ENCODE data around the gene C1D. TPM values are rescaled to one million over a fixed set of nuclear protein-coding genes. Genes with fewer than 3 reads are reported as not detected.
"Not testable (repeated sequence)": the region's sequence is repeated elsewhere in the genome, so short reads cannot be mapped to it uniquely, and the experiment has no call there.

Gene C1D
- total RNA-seq, 1 donor from 2014 or later, result 19.0 TPM

- Mint-ChIP-seq H3K36me3 (ENCODE audit: insufficient read depth) (no peaks in the 10 kb centered on the region), H3K4me1 (ENCODE audit: low read depth) (no peaks in the 10 kb centered on the region), H3K9me3 (ENCODE audit: low read depth) (peaks cover 16% of the 10 kb centered on the region), H3K27me3 (no peaks in the 10 kb centered on the region), H3K27ac (no peak overlapping the region), H3K4me3 (ENCODE audit: low read depth) (no peak overlapping the region)
- TF ChIP-seq, protein P1, sequence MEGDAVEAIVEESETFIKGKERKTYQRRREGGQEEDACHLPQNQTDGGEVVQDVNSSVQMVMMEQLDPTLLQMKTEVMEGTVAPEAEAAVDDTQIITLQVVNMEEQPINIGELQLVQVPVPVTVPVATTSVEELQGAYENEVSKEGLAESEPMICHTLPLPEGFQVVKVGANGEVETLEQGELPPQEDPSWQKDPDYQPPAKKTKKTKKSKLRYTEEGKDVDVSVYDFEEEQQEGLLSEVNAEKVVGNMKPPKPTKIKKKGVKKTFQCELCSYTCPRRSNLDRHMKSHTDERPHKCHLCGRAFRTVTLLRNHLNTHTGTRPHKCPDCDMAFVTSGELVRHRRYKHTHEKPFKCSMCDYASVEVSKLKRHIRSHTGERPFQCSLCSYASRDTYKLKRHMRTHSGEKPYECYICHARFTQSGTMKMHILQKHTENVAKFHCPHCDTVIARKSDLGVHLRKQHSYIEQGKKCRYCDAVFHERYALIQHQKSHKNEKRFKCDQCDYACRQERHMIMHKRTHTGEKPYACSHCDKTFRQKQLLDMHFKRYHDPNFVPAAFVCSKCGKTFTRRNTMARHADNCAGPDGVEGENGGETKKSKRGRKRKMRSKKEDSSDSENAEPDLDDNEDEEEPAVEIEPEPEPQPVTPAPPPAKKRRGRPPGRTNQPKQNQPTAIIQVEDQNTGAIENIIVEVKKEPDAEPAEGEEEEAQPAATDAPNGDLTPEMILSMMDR (IDR thresholded peaks at IDR 0.05; ENCODE audit: unreplicated experiment), result no peak
- no peak for DNase-seq (ENCODE audit: low spot score, unreplicated experiment)
Measured at GRCh38 chr2:67997528-67997900, 65.3 kb downstream of the C1D start.

- Mint-ChIP-seq H3K27me3 (no peaks in the 10 kb centered on the region), H3K36me3 (ENCODE audit: insufficient read depth) (no peaks in the 10 kb centered on the region), H3K4me1 (ENCODE audit: low read depth) (no peaks in the 10 kb centered on the region), H3K9me3 (ENCODE audit: low read depth) (peaks cover 14% of the 10 kb centered on the region), H3K27ac (no peak overlapping the region), H3K4me3 (ENCODE audit: low read depth) (no peak overlapping the region)
- no peak for DNase-seq (ENCODE audit: low spot score, unreplicated experiment)
- TF ChIP-seq, protein P1 (IDR thresholded peaks at IDR 0.05; ENCODE audit: unreplicated experiment), result no peak
Measured at GRCh38 chr2:67996772-67997527, 65.9 kb downstream of the C1D start.

- DNase-seq (ENCODE audit: low spot score, unreplicated experiment), result no peak
- H3K36me3 Mint-ChIP-seq (ENCODE audit: insufficient read depth), result no peaks in the 10 kb centered on the region
- TF ChIP-seq, protein P1 (IDR thresholded peaks at IDR 0.05; ENCODE audit: unreplicated experiment), result no peak
- no peak overlapping the region for H3K4me3 Mint-ChIP-seq (ENCODE audit: low read depth)
- peaks cover 10% of the 10 kb centered on the region for H3K9me3 Mint-ChIP-seq (ENCODE audit: low read depth)
- no peak overlapping the region for H3K27ac Mint-ChIP-seq
- no peaks in the 10 kb centered on the region for H3K4me1 Mint-ChIP-seq (ENCODE audit: low read depth)
- H3K27me3 Mint-ChIP-seq, result peaks cover 5% of the 10 kb centered on the region
Measured at GRCh38 chr2:67994716-67995115, 68.1 kb downstream of the C1D start.

DNA sequence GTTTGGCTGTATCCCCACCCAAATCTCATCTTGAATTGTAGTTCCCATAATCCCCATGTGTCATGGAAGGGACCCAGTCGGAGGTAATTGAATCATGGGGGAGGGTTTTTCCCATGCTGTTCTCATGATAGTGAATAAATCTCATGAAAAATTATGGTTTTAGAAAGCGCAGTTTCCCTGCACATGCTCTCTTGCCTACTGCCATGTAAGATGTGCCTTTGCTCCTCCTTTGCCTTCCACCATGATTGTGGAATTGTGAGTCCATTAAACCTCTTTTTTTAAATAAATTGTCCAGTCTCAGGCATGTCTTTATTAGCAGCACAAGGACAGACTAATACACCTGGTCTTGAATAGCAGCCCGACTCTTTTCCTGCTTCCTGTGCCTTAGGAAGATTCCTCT lies 68.7 kb downstream of the C1D start:
- not testable (repeated sequence) for H3K27ac Mint-ChIP-seq; H3K9me3 Mint-ChIP-seq (ENCODE audit: low read depth); H3K27me3 Mint-ChIP-seq; H3K36me3 Mint-ChIP-seq (ENCODE audit: insufficient read depth); H3K4me1 Mint-ChIP-seq (ENCODE audit: low read depth); H3K4me3 Mint-ChIP-seq (ENCODE audit: low read depth); DNase-seq (ENCODE audit: low spot score, unreplicated experiment)

GRCh38 chr2:67993329-67993728 lies 69.5 kb downstream of the C1D start:
- Mint-ChIP-seq H3K27me3 (peaks cover 5% of the 10 kb centered on the region), H3K4me3 (ENCODE audit: low read depth) (no peak overlapping the region), H3K36me3 (ENCODE audit: insufficient read depth) (no peaks in the 10 kb centered on the region), H3K27ac (no peak overlapping the region), H3K4me1 (ENCODE audit: low read depth) (no peaks in the 10 kb centered on the region), H3K9me3 (ENCODE audit: low read depth) (peaks cover 10% of the 10 kb centered on the region)
- TF ChIP-seq, protein P1 (IDR thresholded peaks at IDR 0.05; ENCODE audit: unreplicated experiment), result no peak
- DNase-seq (ENCODE audit: low spot score, unreplicated experiment), result no peak

DNA sequence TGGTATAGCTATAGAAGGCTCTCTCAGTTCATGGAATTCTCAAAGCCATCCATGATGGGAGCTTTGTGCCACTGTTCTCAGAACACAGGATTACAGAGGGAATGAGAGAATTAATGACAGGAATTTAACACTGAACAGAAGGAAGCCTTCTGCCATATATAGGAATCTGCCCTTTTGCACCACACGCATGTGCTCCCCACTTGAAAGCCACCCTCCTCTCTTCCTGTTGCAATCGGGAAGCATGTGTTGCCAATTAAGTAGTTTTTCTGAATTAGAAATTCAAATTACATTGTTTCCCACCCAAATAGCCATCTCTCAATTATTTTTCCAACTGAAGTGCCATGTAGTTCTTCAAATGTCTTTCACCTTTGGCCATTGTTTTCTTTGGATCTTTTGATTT lies 71.3 kb downstream of the C1D start:
- Mint-ChIP-seq H3K36me3 (ENCODE audit: insufficient read depth) (no peaks in the 10 kb centered on the region), H3K27ac (no peak overlapping the region), H3K4me1 (ENCODE audit: low read depth) (no peaks in the 10 kb centered on the region), H3K9me3 (ENCODE audit: low read depth) (peaks cover 10% of the 10 kb centered on the region), H3K27me3 (peaks cover 5% of the 10 kb centered on the region), H3K4me3 (ENCODE audit: low read depth) (no peak overlapping the region)
- no peak for DNase-seq (ENCODE audit: low spot score, unreplicated experiment)
- TF ChIP-seq, protein P1 (IDR thresholded peaks at IDR 0.05; ENCODE audit: unreplicated experiment), result no peak
